Caco-2 (cell line): Measurements from ENCODE around the gene XPC. TPM values are rescaled to one million over a fixed set of nuclear protein-coding genes. Genes with fewer than 3 reads are reported as not detected.
"Not testable (repeated sequence)": the region's sequence is repeated elsewhere in the genome, so short reads cannot be mapped to it uniquely, and the experiment has no call there.

Experiments
- Bru-seq: library from RNA; stranded (reverse); fragments of 400-500 nt; gene quantifications from one replicate; lab custom pipeline; 2021; lab: Mats Ljungman, UMichigan
- BruChase-seq, 2 experiments: library from RNA; stranded (reverse); fragments of 400-500 nt; gene quantifications; one replicate each; lab custom pipeline; 2021; lab: Mats Ljungman, UMichigan
- BruUV-seq: library from RNA; stranded (reverse); fragments of 400-500 nt; replicated peaks from 2 replicates; lab custom pipeline; 2021; lab: Mats Ljungman, UMichigan
- CTCF ChIA-PET: fragments of 300-600 bp; sonication (Branson Sonifier 250); formaldehyde crosslinking; loops from one replicate; lab custom pipeline; 2022; ENCODE audit warnings: antibody characterized with exemption; lab: Charles Lee
- POLR2A ChIA-PET: fragments of 300-600 bp; sonication (Branson Sonifier 250); formaldehyde crosslinking; loops from one replicate; lab custom pipeline; 2022; ENCODE audit warnings: antibody characterized with exemption; lab: Charles Lee
- DNase-seq, 2 experiments: peaks; one replicate each; pipeline versions ENCODE4 v3.0.0 to v3.0.0-alpha.2; 2020 to 2022
- H3K27me3 ChIP-seq: replicated peaks from 2 replicates; pipeline ENCODE4 v1.6.0; 2011; ENCODE audit warnings: low read length; ENCODE audit not compliant: control insufficient read depth, insufficient read depth
- H3K36me3 ChIP-seq: 2 replicates; pipeline ENCODE4 v1.5.1; 2011; ENCODE audit warnings: low read length; ENCODE audit not compliant: control insufficient read depth, insufficient read depth
- H3K4me1 ChIP-seq: fragments of 250-450 bp; sonication (Bioruptor Pico); 2 replicates; pipeline ENCODE4 v1.5.1; 2020; ENCODE audit warnings: mild to moderate bottlenecking
- H3K4me3 ChIP-seq: 2 replicates; pipeline ENCODE4 v1.5.1; 2011; ENCODE audit warnings: low read depth, mild to moderate bottlenecking, control low read depth, low read length
- H3K9me3 ChIP-seq: fragments of 250-450 bp; sonication (Bioruptor Pico); 2 replicates; pipeline ENCODE4 v1.5.1; 2020; ENCODE audit warnings: mild to moderate bottlenecking, moderate library complexity
- H3K27ac Mint-ChIP-seq: one replicate; pipeline ENCODE4 v1.8.0; 2022; ENCODE audit warnings: mixed read lengths; ENCODE audit not compliant: unreplicated experiment
- H3K27me3 Mint-ChIP-seq: one replicate; pipeline ENCODE4 v1.8.0; 2022; ENCODE audit warnings: mixed read lengths; ENCODE audit not compliant: insufficient read depth, unreplicated experiment
- H3K36me3 Mint-ChIP-seq: one replicate; pipeline ENCODE4 v1.8.0; 2022; ENCODE audit warnings: mild to moderate bottlenecking, mixed read lengths; ENCODE audit not compliant: insufficient read depth, unreplicated experiment
- H3K4me1 Mint-ChIP-seq: one replicate; pipeline ENCODE4 v1.8.0; 2022; ENCODE audit warnings: low read depth, mixed read lengths; ENCODE audit not compliant: unreplicated experiment
- H3K4me3 Mint-ChIP-seq: one replicate; pipeline ENCODE4 v1.8.0; 2022; ENCODE audit warnings: mild to moderate bottlenecking, moderate library complexity, mixed read lengths; ENCODE audit not compliant: unreplicated experiment
- H3K9me3 Mint-ChIP-seq: one replicate; pipeline ENCODE4 v1.8.0; 2022; ENCODE audit warnings: mixed read lengths; ENCODE audit not compliant: unreplicated experiment
- CTCF ChIP-seq, 2 experiments: fragments of 200-600 bp in 1 of 2; IDR thresholded peaks; 1 replicate in 1 of 2; 2 replicates in 1 of 2; pipeline versions ENCODE4 v1.5.1 to v1.8.0; 2011 to 2022; ENCODE audit warnings: antibody characterized with exemption in 1 of 2, control low read depth in 1 of 2, inconsistent platforms in 1 of 2, low read depth in 1 of 2, low read length in 1 of 2, mild to moderate bottlenecking in 1 of 2, moderate library complexity in 1 of 2; ENCODE audit not compliant: insufficient read depth in 1 of 2, severe bottlenecking in 1 of 2, unreplicated experiment in 1 of 2
- intact Hi-C: fragments of 100-400 bp; cut with micrococcal nuclease; formaldehyde crosslinking; loops from one replicate; pipeline ENCODE4 v1.10.0; 2022; ENCODE audit not compliant: unreplicated experiment
- long read RNA-seq: library from polyadenylated mRNA; stranded (forward); transcript quantifications from one replicate; pipeline ENCODE4 v2.0.0, GENCODE V29; 2022
- total RNA-seq: library from RNA; stranded (reverse); gene quantifications from 2 replicates; pipeline ENCODE4 v1.2.3, GENCODE V29; 2022

Gene XPC
- total RNA-seq (31.0 and 33.1 TPM in 2 replicates), Bru-seq, nascent RNA (percentile 88 among the genes with signal in this experiment), BruChase-seq, experiment 1, labeled RNA remaining after a 2-hour chase (percentile 85 among the genes with signal in this experiment), BruChase-seq, experiment 2, labeled RNA remaining after a 6-hour chase (percentile 76 among the genes with signal in this experiment)
- long read RNA-seq, transcript XPC-201 (16 exons, 3,832 nt), result major isoform, 33 of 53 reads
- long read RNA-seq, partial matches to known transcripts, result 8 of 53 reads
- long read RNA-seq, other reads (novel, unspliced or antisense), result 12 of 53 reads

- Mint-ChIP-seq H3K36me3 (peaks cover 25% of the 10 kb centered on the region), H3K9me3 (no peaks in the 10 kb centered on the region), H3K4me1 (peaks cover 24% of the 10 kb centered on the region), H3K27ac (peak within 1 kb of the TSS; percentile 94), H3K27me3 (no peaks in the 10 kb centered on the region), H3K4me3 (peak within 1 kb of the TSS; percentile 82)
- peak within 1 kb of the TSS; percentile 95 for H3K4me3 ChIP-seq
- intact Hi-C loops, result loop anchor here (1.0 to 2.0 kb wide), 5 partner anchors 34 to 473 kb away; partner anchors contain the start of genes CCDC174 and CHCHD4
- H3K4me1 ChIP-seq, result peaks cover 16% of the 10 kb centered on the region
- peak; percentile 97 to 98 for DNase-seq
- TSS peak; percentile 51 for BruUV-seq
- POLR2A ChIA-PET, result interaction anchor here (0.6 to 2.4 kb wide), 18 partner anchors 8 to 473 kb away, joined by 3 to 38 read pairs (median 4); partner anchors contain the start of genes CCDC174, CHCHD4 and TMEM43
- H3K27me3 ChIP-seq, result no peaks in the 10 kb centered on the region
- H3K36me3 ChIP-seq, result no peaks in the 10 kb centered on the region
- no peak for TF ChIP-seq CTCF (IDR thresholded peaks at IDR 0.05; ENCODE audit: insufficient read depth in 1 of 2, low read depth in 1 of 2, low read length in 1 of 2, severe bottlenecking in 1 of 2, unreplicated experiment in 1 of 2)
- CTCF ChIA-PET, result interaction anchor here (0.5 to 1.3 kb wide), 10 partner anchors 24 to 1713 kb away, joined by 3 to 10 read pairs (median 4); partner anchors contain the start of gene SLC6A6
- no peaks in the 10 kb centered on the region for H3K9me3 ChIP-seq
These were observed at the start of gene XPC, which contains the start of gene LSM3 for GRCh38 chr3:14178247-14179113. Gene XPC, minus strand, starts transcription at chr3:14178601. Its CDS starts 33 bp downstream, at chr3:14178568. Gene LSM3, plus strand, starts transcription at chr3:14178817. Its CDS starts 44 bp downstream, at chr3:14178861.

GRCh38 chr3:14227856-14228255 lies 49.5 kb upstream of the XPC start:
- CTCF ChIA-PET, result interaction anchor here (0.6 to 1.0 kb wide), 3 partner anchors 24 to 762 kb away, joined by 3 to 21 read pairs (median 4); no protein-coding TSS in a partner anchor
- H3K9me3 ChIP-seq, result peaks cover 4% of the 10 kb centered on the region; the same call in 1 of the 2 replicates
- 0 out of 2 replicates have a peak, but pooled peaks cover 1% of the 10 kb centered on the region for H3K36me3 ChIP-seq
- no peak overlapping the region for H3K4me3 ChIP-seq
- POLR2A ChIA-PET, result interaction anchor here (0.6 to 1.1 kb wide), 3 partner anchors 15 to 49 kb away, joined by 4 to 12 read pairs (median 10); partner anchors contain the start of genes LSM3 and XPC
- peaks cover 83% of the 10 kb centered on the region for H3K4me1 Mint-ChIP-seq
- H3K4me1 ChIP-seq, result peaks cover 93% of the 10 kb centered on the region
- intact Hi-C loops, result loop anchor here (1.0 kb wide), 1 partner anchor 63 kb away; no protein-coding TSS in a partner anchor
- H3K36me3 Mint-ChIP-seq, result peaks cover 54% of the 10 kb centered on the region
- H3K9me3 Mint-ChIP-seq, result peaks cover 35% of the 10 kb centered on the region
- peak overlapping the region; percentile 96 for H3K27ac Mint-ChIP-seq
- DNase-seq, result peak; percentile 58 to 78
- H3K4me3 Mint-ChIP-seq, result peak overlapping the region; percentile 81
- BruUV-seq, result no TSS peak
- no peaks in the 10 kb centered on the region for H3K27me3 Mint-ChIP-seq
- H3K27me3 ChIP-seq, result no peaks in the 10 kb centered on the region
- TF ChIP-seq CTCF (IDR thresholded peaks at IDR 0.05; ENCODE audit: insufficient read depth in 1 of 2, low read depth in 1 of 2, low read length in 1 of 2, severe bottlenecking in 1 of 2, unreplicated experiment in 1 of 2), result no peak

DNA sequence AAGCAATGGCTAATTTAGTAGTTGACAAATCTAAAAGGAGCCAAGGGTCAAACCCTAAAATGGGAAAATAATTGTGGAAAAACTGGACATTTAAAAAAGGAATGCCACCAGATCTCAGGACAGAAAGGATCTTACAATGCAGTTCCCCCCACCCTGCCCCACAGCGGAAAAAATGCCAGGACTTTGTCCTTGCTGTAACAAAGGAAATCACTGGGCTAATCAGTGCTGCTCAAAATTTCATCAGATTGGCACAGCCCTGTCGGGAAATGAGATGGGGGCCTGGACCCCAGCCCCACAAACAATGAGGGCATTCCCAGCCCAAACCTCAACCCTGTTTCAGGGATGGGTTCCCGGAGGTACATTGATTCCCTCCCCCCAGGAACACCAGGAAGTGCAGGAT lies 48.0 kb upstream of the XPC start:
- Mint-ChIP-seq H3K36me3 (peaks cover 41% of the 10 kb centered on the region), H3K9me3 (peaks cover 34% of the 10 kb centered on the region), H3K4me3 (peak overlapping the region; percentile 81), H3K27ac (peak overlapping the region; percentile 96), H3K4me1 (peaks cover 70% of the 10 kb centered on the region)
- POLR2A ChIA-PET, result interaction anchor here (0.8 to 1.5 kb wide), 2 partner anchors 23 to 39 kb away, joined by 3 to 6 read pairs; no protein-coding TSS in a partner anchor
- DNase-seq, H3K27me3 ChIP-seq, H3K36me3 ChIP-seq, H3K27me3 Mint-ChIP-seq, intact Hi-C loops, H3K4me3 ChIP-seq, BruUV-seq: not testable (repeated sequence)
- H3K4me1 ChIP-seq, result peaks cover 83% of the 10 kb centered on the region
- peaks cover 15% of the 10 kb centered on the region for H3K9me3 ChIP-seq
- CTCF ChIA-PET, result interaction anchor here (1.5 to 2.2 kb wide), 2 partner anchors 23 to 48 kb away, joined by 4 to 10 read pairs; partner anchors contain the start of genes LSM3 and XPC
